ENCODE data around the gene TAF11. TPM values are rescaled to one million over a fixed set of nuclear protein-coding genes. Genes with fewer than 3 reads are reported as not detected.
A peak's percentile ranks its signal among the peaks of the same experiment; 100 is the strongest.

The TAF11 gene
- total and polyA plus RNA-seq, 2 experiments from 2014 or later, result 23.0 to 27.1 TPM

DNA sequence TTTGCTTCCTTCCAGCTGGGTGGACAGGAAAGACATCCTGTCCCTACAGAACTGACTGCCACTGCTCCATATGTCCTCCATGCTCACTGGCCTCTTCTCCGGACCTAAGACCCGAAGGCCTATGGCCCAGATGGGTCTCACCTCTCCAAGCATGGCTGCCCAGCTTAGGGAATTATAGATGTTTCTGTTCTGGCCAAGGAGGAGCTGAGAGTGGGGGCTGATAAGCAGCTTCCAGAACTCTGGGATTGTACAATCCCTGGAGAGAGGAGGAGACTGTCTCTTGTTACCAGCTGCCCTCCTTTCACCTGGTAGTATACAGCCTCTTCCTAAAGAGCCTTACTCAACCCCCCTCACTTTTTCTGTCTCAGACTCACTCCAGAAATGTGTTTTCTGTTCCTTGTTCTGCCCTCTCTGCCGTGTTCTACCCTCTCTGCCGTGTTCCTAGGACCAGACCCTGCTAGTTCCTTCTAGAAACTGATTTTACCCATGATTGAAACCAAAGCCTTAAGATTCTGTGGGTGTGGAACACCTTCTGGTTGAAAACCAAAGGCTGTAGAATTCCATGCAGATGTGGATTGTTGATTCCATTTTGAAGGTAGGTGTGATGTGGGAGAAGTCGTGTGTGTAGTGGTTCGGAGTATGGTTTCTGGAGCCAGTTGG is 29.9 kb upstream of the TAF11 start:
- Histone ChIP-seq H3K9me2 (ENCODE audit: insufficient read depth) (no peaks in the 10 kb centered on the region), H3K9ac (no peak overlapping the region), H3F3A (ENCODE audit: insufficient read depth) (peaks cover 22% of the 10 kb centered on the region), H3K79me2 (ENCODE audit: insufficient read depth) (peaks cover 12% of the 10 kb centered on the region; the same call in 1 of the 2 replicates), H3K27ac (no peak overlapping the region), H3K4me1 (ENCODE audit: insufficient read depth) (peaks cover 26% of the 10 kb centered on the region), H3K36me3 (ENCODE audit: low read depth) (no peaks in the 10 kb centered on the region), H4K20me1 (ENCODE audit: insufficient read depth) (no peaks in the 10 kb centered on the region; the same call in none of the 2 replicates), H3K9me3 (ENCODE audit: low read depth) (no peaks in the 10 kb centered on the region), H3K4me2 (ENCODE audit: unreplicated experiment) (no peak overlapping the region), H3K4me3 (no peak overlapping the region), H3K27me3 (replicated peaks; ENCODE audit: insufficient read depth) (no peaks in the 10 kb centered on the region), H2AFZ (no peak overlapping the region)
- 94 to 98% methylated on average over 6 of the region's 6 CpGs for WGBS, 2 experiments (ENCODE audit: low coverage in 1 of 2, low lambda C conversion rate in 2 of 2, missing lambda C conversion rate in 2 of 2)
- in situ Hi-C loops (cut with MboI), result no loop called here
- no peak for TF ChIP-seq EZH2phosphoT487 (IDR thresholded peaks at IDR 0.05; ENCODE audit: insufficient read depth, low read depth)
- no peak for TF ChIP-seq EZH2 (IDR thresholded peaks at IDR 0.05; ENCODE audit: insufficient read depth, poor library complexity, severe bottlenecking)
- DNase-seq, result no peak

DNA sequence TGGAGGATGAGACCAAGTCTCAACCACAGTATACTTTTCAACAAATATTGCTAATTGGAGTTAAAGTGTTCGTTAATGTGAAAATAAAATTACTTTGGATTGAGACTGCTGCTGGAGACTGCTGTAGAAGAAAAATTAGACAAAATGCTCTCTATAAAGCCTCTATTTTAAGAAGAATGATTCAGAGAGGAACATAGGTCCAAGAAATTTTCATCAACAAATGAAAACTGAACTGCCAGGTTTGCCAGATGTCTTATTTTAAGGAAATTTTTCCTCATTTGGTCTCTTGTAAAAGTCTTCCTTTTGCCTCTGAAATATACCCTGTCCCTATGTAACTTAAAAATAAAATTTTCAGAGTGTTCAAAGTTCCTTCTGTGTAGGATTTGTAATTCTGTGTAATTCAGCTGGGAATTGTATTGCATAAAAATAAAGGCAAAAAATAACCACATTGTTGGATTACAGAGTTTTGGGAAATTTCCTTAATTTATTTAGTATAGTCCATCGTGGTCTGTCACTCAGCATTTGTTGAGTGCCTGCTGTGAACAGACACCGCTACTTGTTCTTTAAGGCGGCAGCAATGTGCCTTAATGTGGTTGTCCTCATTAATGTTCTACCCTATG is 28.6 kb upstream of the TAF11 start:
- no peaks in the 10 kb centered on the region for H3K9me3 ChIP-seq (ENCODE audit: low read depth)
- in situ Hi-C loops (cut with MboI), result no loop called here
- H3K4me2 ChIP-seq (ENCODE audit: unreplicated experiment), result no peak overlapping the region
- no peaks in the 10 kb centered on the region for H3K27me3 ChIP-seq (replicated peaks; ENCODE audit: insufficient read depth)
- H3K27ac ChIP-seq, result no peak overlapping the region
- 63 to 65% methylated on average over 4 of the region's 4 CpGs for WGBS, 2 experiments (ENCODE audit: low coverage in 1 of 2, low lambda C conversion rate in 2 of 2, missing lambda C conversion rate in 2 of 2)
- no peak overlapping the region for H3K9ac ChIP-seq
- TF ChIP-seq EZH2phosphoT487 (IDR thresholded peaks at IDR 0.05; ENCODE audit: insufficient read depth, low read depth), result no peak
- no peak for TF ChIP-seq EZH2 (IDR thresholded peaks at IDR 0.05; ENCODE audit: insufficient read depth, poor library complexity, severe bottlenecking)
- H3K9me2 ChIP-seq (ENCODE audit: insufficient read depth), result no peaks in the 10 kb centered on the region
- peaks cover 12% of the 10 kb centered on the region; the same call in 1 of the 2 replicates for H3K79me2 ChIP-seq (ENCODE audit: insufficient read depth)
- no peak overlapping the region for H2AFZ ChIP-seq
- H3K4me3 ChIP-seq, result no peak overlapping the region
- peaks cover 16% of the 10 kb centered on the region; the same call in 1 of the 2 replicates for H3F3A ChIP-seq (ENCODE audit: insufficient read depth)
- H3K4me1 ChIP-seq (ENCODE audit: insufficient read depth), result peaks cover 32% of the 10 kb centered on the region
- no peaks in the 10 kb centered on the region; the same call in none of the 2 replicates for H4K20me1 ChIP-seq (ENCODE audit: insufficient read depth)
- DNase-seq, result no peak
- no peaks in the 10 kb centered on the region for H3K36me3 ChIP-seq (ENCODE audit: low read depth)

GRCh38 chr6:34914358-34914757 is 26.5 kb upstream of the TAF11 start:
- Histone ChIP-seq H3K4me3 (no peak overlapping the region), H3K4me2 (ENCODE audit: unreplicated experiment) (no peak overlapping the region), H4K20me1 (ENCODE audit: insufficient read depth) (peaks cover 3% of the 10 kb centered on the region), H3K4me1 (ENCODE audit: insufficient read depth) (peaks cover 26% of the 10 kb centered on the region), H3K36me3 (ENCODE audit: low read depth) (no peaks in the 10 kb centered on the region), H2AFZ (no peak overlapping the region), H3K79me2 (ENCODE audit: insufficient read depth) (peaks cover 20% of the 10 kb centered on the region), H3K27me3 (replicated peaks; ENCODE audit: insufficient read depth) (no peaks in the 10 kb centered on the region), H3K9me2 (ENCODE audit: insufficient read depth) (no peaks in the 10 kb centered on the region), H3K9ac (no peak overlapping the region), H3F3A (ENCODE audit: insufficient read depth) (peaks cover 9% of the 10 kb centered on the region; the same call in 1 of the 2 replicates), H3K27ac (no peak overlapping the region), H3K9me3 (ENCODE audit: low read depth) (no peaks in the 10 kb centered on the region)
- 64 to 66% methylated on average over 4 of the region's 4 CpGs for WGBS, 2 experiments (ENCODE audit: low coverage in 1 of 2, low lambda C conversion rate in 2 of 2, missing lambda C conversion rate in 2 of 2)
- TF ChIP-seq EZH2 (IDR thresholded peaks at IDR 0.05; ENCODE audit: insufficient read depth, poor library complexity, severe bottlenecking) (no peak), EZH2phosphoT487 (IDR thresholded peaks at IDR 0.05; ENCODE audit: insufficient read depth, low read depth) (no peak)
- in situ Hi-C loops (cut with MboI), result no loop called here
- DNase-seq, result peak; percentile 15

DNA sequence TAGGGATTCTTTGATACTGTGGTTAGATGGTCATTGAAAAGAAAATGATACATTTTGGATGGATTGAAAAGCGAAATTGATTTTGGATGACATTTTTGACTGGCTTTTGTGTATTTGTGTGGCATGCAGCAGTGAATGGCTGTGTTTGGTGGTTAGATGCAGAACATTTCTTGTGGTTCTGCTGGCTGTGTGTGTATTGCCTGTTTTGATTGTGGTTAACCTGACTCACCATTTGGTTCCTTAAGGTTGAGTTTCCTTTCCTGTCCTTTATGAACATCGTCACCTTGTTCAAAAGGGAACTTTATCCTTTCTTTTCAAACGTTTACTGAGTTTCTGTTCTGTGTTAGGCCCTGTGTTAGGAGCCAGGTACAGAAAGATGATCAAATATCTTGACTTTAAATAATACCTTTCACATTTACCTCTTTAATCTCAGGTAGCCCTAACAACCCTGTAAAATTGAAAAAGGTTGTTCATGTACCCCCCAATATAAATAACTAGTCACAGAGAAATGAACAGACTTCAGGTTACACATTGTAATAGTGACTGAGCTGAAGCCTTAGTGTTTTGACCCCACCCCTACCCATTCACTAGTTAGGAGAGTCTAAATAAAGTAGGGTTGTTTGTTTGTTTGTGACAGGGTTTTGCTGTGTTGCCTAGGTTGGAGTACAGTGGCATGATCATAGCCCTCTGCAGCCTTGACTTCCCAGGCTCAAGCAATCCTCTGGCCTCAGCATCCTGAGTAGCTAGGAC is 25.0 kb upstream of the TAF11 start:
- Histone ChIP-seq H3K9me3 (ENCODE audit: low read depth) (no peaks in the 10 kb centered on the region), H3K4me3 (no peak overlapping the region), H3K36me3 (ENCODE audit: low read depth) (no peaks in the 10 kb centered on the region), H2AFZ (no peak overlapping the region), H3K27me3 (replicated peaks; ENCODE audit: insufficient read depth) (no peaks in the 10 kb centered on the region), H3K4me1 (ENCODE audit: insufficient read depth) (peaks cover 21% of the 10 kb centered on the region), H4K20me1 (ENCODE audit: insufficient read depth) (peaks cover 5% of the 10 kb centered on the region), H3F3A (ENCODE audit: insufficient read depth) (peaks cover 9% of the 10 kb centered on the region; the same call in 1 of the 2 replicates), H3K9me2 (ENCODE audit: insufficient read depth) (no peaks in the 10 kb centered on the region), H3K27ac (no peak overlapping the region), H3K4me2 (ENCODE audit: unreplicated experiment) (peak overlapping the region; percentile 55), H3K79me2 (ENCODE audit: insufficient read depth) (peaks cover 31% of the 10 kb centered on the region), H3K9ac (no peak overlapping the region)
- peak; percentile 80 for DNase-seq
- in situ Hi-C loops (cut with MboI), result no loop called here
- TF ChIP-seq EZH2phosphoT487 (IDR thresholded peaks at IDR 0.05; ENCODE audit: insufficient read depth, low read depth) (no peak), EZH2 (IDR thresholded peaks at IDR 0.05; ENCODE audit: insufficient read depth, poor library complexity, severe bottlenecking) (no peak)
- 34 to 36% methylated on average over 3 of the region's 3 CpGs for WGBS, 2 experiments (ENCODE audit: low coverage in 1 of 2, low lambda C conversion rate in 2 of 2, missing lambda C conversion rate in 2 of 2)

All from GM23248 (cell line).